Measurements from ENCODE around the gene HOXC12. TPM values are rescaled to one million over a fixed set of nuclear protein-coding genes. Genes with fewer than 3 reads are reported as not detected.
A peak's percentile ranks its signal among the peaks of the same experiment; 100 is the strongest.

HOXC12 gene
- total RNA-seq, 2 donors from 2014 or later, result not detected

DNA sequence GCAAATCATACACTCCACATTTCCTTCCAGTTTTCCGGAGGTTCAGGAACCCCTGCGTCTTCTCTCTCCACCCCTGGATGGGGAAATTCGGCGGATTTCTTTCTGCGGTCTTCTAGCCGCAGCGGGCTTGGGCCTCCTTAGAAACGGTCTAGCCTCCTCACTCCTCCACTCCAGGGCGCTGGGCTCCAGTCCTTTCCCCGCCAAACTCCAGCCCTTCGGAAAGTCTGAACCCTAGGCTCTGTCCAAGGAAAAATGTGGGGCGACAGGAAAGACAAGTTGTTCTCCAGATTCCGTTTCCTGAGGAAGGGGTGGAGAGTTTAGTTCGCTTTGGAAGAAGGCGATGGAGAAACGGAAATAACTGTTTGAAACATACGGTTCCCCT is 28.9 kb downstream of the HOXC12 start:
- Mint-ChIP-seq H3K27me3 (peaks cover 72 to 85% of the 10 kb centered on the region in 2 donors), H3K9me3 (no peaks in the 10 kb centered on the region), H3K4me3 (no peak overlapping the region), H3K4me1 (ENCODE audit: low read depth in 2 of 2) (peaks cover 13 to 16% of the 10 kb centered on the region in 2 donors), H3K36me3 (no peaks in the 10 kb centered on the region), H3K27ac (no peak overlapping the region)
- DNase-seq (ENCODE audit: low spot score), result no peak
- no peak for ATAC-seq

DNA sequence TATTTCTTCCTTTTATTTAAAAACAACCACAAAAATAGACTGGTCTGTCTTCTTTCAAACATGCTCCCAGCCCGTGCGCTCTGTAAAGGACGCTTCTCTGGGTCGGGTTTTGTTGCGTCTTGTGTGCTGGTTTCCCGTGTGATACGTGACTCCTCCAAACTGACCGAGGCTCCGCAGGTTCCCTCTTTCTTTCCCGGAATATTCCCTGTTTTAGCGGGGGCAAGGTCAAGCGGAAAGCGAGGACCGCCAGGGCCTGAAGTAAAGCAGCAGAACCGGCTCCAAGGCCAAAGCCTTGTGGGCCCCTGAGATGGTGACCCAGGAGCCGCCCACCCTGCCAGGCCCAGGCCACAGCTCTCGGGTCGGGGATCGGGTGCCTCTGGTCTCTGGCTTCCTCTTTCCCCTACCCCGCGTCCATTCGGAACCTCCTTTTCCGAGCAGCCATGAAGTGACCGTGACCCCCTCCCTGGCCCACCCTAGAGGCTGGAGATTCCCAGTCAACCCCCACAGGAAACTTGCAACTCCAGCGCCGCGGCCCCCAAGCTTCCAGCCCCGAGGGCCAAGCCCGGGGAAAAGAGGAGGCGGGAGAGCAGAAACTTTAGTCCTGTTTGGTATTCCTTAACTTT is 29.4 kb downstream of the HOXC12 start:
- Mint-ChIP-seq H3K27ac (no peak overlapping the region), H3K9me3 (no peaks in the 10 kb centered on the region), H3K4me1 (ENCODE audit: low read depth in 2 of 2) (peaks cover 16 to 19% of the 10 kb centered on the region in 2 donors), H3K27me3 (peaks cover 75 to 85% of the 10 kb centered on the region in 2 donors), H3K4me3 (no peak overlapping the region), H3K36me3 (no peaks in the 10 kb centered on the region)
- DNase-seq (ENCODE audit: low spot score) (no peak), ATAC-seq (no peak)

DNA sequence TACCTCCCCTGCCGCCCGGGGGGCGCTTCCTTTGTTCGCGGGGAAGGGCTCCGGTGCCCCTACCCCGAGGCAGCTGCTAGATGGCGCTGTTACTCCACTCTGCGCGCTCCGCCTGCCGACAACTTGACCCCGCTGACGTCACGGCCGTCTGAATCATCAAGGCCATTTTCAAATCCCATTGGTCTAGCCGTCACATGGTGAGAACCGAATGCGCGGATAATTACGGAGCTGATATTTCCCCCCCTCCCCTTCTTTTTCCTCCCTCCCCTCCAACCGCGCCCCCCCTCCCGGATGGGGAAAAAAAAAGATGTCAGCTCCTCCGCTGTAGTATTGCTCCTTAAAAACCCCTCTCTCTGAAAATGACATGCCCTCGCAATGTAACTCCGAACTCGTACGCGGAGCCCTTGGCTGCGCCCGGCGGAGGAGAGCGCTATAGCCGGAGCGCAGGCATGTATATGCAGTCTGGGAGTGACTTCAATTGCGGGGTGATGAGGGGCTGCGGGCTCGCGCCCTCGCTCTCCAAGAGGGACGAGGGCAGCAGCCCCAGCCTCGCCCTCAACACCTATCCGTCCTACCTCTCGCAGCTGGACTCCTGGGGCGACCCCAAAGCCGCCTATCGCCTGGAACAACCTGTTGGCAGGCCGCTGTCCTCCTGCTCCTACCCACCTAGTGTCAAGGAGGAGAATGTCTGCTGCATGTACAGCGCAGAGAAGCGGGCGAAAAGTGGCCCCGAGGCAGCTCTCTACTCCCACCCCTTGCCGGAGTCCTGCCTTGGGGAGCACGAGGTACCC is 30.4 kb downstream of the HOXC12 start, which contains the start of gene HOXC10:
TSS of gene HOXC10 (plus strand) at position 246 of the 791 bp plus-strand sequence. CDS start at position 360, 114 bp downstream.
- Mint-ChIP-seq H3K27me3 (peaks cover 75 to 85% of the 10 kb centered on the region in 2 donors), H3K4me1 (ENCODE audit: low read depth in 2 of 2) (peaks cover 25 to 28% of the 10 kb centered on the region in 2 donors), H3K36me3 (no peaks in the 10 kb centered on the region), H3K4me3 (peak within 1 kb of the TSS; percentile 65), H3K9me3 (no peaks in the 10 kb centered on the region), H3K27ac (no peak within 1 kb of the TSS)
- peak; percentile 79 to 91 for ATAC-seq
- DNase-seq (ENCODE audit: low spot score), result peak; percentile 87

DNA sequence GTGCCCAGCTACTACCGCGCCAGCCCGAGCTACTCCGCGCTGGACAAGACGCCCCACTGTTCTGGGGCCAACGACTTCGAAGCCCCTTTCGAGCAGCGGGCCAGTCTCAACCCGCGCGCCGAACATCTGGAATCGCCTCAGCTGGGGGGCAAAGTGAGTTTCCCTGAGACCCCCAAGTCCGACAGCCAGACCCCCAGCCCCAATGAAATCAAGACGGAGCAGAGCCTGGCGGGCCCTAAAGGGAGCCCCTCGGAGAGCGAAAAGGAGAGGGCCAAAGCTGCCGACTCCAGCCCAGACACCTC is 30.9 kb downstream of the HOXC12 start:
- Mint-ChIP-seq H3K27me3 (peaks cover 75 to 85% of the 10 kb centered on the region in 2 donors), H3K27ac (no peak overlapping the region), H3K9me3 (no peaks in the 10 kb centered on the region), H3K36me3 (no peaks in the 10 kb centered on the region), H3K4me3 (peak overlapping the region; percentile 65), H3K4me1 (ENCODE audit: low read depth in 2 of 2) (peaks cover 30% of the 10 kb centered on the region in 2 donors)
- no peak for DNase-seq (ENCODE audit: low spot score)
- ATAC-seq, result no peak

- peak; percentile 62 to 70 for ATAC-seq
- Mint-ChIP-seq H3K4me3 (peak overlapping the region; percentile 39), H3K27ac (no peak overlapping the region), H3K36me3 (no peaks in the 10 kb centered on the region), H3K4me1 (ENCODE audit: low read depth in 2 of 2) (peaks cover 30 to 34% of the 10 kb centered on the region in 2 donors), H3K9me3 (no peaks in the 10 kb centered on the region), H3K27me3 (peaks cover 75 to 85% of the 10 kb centered on the region in 2 donors)
- DNase-seq (ENCODE audit: low spot score), result no peak
Measured at GRCh38 chr12:53985994-53986685, 31.4 kb downstream of the HOXC12 start.

DNA sequence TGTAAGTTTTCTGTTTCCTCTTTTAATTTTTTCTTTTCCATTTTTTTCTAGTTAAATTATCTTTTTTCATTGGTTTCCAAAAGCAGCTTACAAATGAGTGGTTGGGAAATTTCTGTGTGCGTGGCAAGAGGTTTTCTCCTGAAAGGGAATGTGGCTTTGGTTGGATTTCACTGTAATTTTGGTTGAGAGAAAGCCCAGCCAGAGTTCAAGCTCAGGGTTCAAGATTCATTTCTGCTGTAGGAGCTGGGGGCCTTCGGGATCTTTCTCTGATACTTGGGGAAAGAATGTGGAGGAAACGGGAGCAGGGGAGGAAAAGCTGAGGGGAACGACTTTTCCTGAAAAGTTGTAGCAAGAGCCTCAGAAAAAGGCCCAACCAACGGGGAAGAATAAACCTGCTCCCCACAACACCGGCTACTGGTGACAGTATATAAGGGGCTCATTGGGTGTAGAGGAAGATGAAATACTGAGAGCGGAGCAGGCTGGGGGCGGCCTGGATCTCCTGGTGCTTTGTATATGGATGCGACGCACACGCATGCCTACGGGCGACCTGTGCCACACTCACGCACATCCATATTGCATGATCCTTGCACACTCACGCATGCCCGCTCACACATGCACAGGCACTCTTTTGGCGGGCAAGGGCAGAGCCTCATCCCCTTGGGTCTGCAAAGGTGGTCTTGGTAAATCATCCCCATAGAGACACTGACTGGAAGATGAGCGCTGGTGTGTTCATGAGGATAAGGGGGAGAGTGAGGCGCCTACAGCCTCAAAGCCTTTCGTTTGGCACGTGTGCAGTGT is 32.2 kb downstream of the HOXC12 start:
- H3K9me3 Mint-ChIP-seq, result no peaks in the 10 kb centered on the region
- peaks cover 30 to 34% of the 10 kb centered on the region in 2 donors for H3K4me1 Mint-ChIP-seq (ENCODE audit: low read depth in 2 of 2)
- no peaks in the 10 kb centered on the region for H3K36me3 Mint-ChIP-seq
- ATAC-seq, result no peak
- H3K4me3 Mint-ChIP-seq, result peak overlapping the region; percentile 17
- DNase-seq (ENCODE audit: low spot score), result no peak
- no peak overlapping the region for H3K27ac Mint-ChIP-seq
- peaks cover 71 to 85% of the 10 kb centered on the region in 2 donors for H3K27me3 Mint-ChIP-seq

DNA sequence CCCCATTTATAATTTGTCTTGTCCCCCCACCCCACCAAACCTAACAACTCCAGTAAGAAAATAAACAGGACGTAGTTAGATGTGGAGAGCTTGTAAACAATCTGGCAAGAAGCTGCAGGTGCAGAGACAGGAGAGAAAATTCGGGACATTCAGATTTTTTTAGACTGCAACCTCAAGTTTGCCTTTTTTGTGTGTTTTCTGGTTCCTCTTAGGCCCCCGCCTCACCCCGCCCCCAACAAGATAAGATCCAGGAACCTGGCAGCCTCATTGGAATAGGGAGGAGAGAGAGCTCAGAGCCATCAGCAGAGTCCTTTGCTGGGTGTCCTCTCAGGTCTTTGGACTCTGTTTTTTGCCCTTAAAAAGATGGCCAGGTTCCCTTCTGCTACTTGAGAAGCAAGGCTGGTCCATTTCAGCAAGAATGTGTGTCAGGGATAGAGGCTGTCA is 33.1 kb downstream of the HOXC12 start:
- H3K36me3 Mint-ChIP-seq, result no peaks in the 10 kb centered on the region
- H3K9me3 Mint-ChIP-seq, result no peaks in the 10 kb centered on the region
- peaks cover 30 to 34% of the 10 kb centered on the region in 2 donors for H3K4me1 Mint-ChIP-seq (ENCODE audit: low read depth in 2 of 2)
- H3K27me3 Mint-ChIP-seq, result peaks cover 73 to 88% of the 10 kb centered on the region in 2 donors
- H3K27ac Mint-ChIP-seq, result no peak overlapping the region
- no peak for DNase-seq (ENCODE audit: low spot score)
- no peak overlapping the region for H3K4me3 Mint-ChIP-seq
- ATAC-seq, result no peak

DNA sequence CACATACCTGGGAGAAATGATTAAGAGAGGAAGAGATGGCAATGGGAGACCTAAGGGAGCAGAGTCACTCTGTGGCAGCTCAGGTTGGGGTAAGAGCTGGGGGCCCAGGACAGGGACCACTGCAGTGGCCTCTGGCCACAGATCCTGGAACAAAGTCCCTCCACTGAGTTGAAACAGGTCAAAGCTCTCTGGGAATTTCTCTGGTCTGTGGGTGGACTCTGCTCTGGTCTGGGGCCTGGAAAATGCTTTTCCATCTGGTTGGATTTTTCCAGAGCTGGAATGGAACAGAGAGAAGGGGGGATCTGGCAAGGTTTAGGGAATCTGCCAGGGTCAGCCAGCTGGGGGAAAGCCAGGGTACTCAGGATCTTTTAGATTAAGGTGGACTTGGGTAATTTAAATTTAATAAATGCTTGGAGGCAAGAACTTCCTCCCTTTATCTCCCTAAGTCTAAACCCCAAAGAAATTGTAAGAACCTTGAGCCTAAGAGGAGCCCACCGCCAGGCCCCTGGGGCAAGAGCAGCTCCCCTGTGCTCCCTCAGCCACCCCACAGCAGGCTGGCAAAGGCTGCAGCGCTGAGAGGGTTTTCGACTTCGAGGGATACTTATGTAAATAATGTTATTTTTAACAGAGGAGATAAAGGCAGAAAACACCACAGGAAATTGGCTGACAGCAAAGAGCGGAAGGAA is 34.0 kb downstream of the HOXC12 start:
- Mint-ChIP-seq H3K27ac (no peak overlapping the region), H3K27me3 (peaks cover 73 to 87% of the 10 kb centered on the region in 2 donors), H3K4me1 (ENCODE audit: low read depth in 2 of 2) (peaks cover 30 to 38% of the 10 kb centered on the region in 2 donors), H3K36me3 (no peaks in the 10 kb centered on the region), H3K9me3 (no peaks in the 10 kb centered on the region), H3K4me3 (peak overlapping the region; percentile 9)
- ATAC-seq (no peak), DNase-seq (ENCODE audit: low spot score) (no peak)

DNA sequence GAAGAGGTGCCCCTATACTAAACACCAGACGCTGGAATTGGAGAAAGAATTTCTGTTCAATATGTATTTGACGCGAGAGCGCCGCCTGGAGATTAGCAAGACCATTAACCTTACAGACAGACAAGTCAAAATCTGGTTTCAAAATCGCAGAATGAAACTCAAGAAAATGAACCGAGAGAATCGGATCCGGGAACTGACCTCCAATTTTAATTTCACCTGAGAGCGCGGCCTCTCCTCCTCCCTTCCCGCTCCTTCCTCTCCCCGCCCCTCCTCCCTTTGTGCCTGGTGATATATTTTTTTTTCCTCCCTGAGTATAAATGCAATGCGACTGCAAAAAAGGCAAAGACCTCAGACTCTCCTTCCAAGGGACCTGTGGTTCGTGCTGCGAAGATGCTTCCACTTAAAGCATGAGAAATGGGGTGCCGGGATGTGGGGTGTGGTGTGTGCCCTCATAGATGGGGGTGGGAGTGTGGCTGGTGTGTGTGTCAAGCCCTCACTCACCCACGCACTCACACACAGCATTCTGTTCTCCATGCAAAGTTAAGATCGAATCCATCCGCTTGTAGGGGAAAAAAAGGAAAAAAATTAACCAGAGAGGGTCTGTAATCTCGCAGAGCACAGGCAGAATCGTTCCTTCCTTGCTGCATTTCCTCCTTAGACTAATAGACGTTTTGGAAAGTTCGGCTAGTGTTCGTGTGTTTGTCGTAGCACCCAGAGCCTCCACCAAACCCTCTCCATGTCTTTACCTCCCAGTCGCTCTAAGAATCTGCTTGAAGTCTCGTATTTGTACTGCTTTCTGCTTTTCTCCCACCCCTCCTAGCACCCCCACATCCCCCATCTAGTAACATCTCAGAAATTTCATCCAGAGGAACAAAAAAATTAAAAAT is 34.8 kb downstream of the HOXC12 start:
- Mint-ChIP-seq H3K36me3 (no peaks in the 10 kb centered on the region), H3K4me1 (ENCODE audit: low read depth in 2 of 2) (peaks cover 30 to 41% of the 10 kb centered on the region in 2 donors), H3K4me3 (peak overlapping the region; percentile 9), H3K9me3 (no peaks in the 10 kb centered on the region), H3K27me3 (peaks cover 78 to 94% of the 10 kb centered on the region in 2 donors), H3K27ac (no peak overlapping the region)
- no peak for DNase-seq (ENCODE audit: low spot score)
- ATAC-seq, result no peak

- H3K27me3 Mint-ChIP-seq, result peaks cover 77 to 94% of the 10 kb centered on the region in 2 donors
- H3K36me3 Mint-ChIP-seq, result no peaks in the 10 kb centered on the region
- peaks cover 38 to 43% of the 10 kb centered on the region in 2 donors for H3K4me1 Mint-ChIP-seq (ENCODE audit: low read depth in 2 of 2)
- no peaks in the 10 kb centered on the region for H3K9me3 Mint-ChIP-seq
- H3K4me3 Mint-ChIP-seq, result peak overlapping the region; percentile 9
- ATAC-seq, result no peak
- H3K27ac Mint-ChIP-seq, result no peak overlapping the region
- no peak for DNase-seq (ENCODE audit: low spot score)
Measured at GRCh38 chr12:53990311-53991076, 35.8 kb downstream of the HOXC12 start.

DNA sequence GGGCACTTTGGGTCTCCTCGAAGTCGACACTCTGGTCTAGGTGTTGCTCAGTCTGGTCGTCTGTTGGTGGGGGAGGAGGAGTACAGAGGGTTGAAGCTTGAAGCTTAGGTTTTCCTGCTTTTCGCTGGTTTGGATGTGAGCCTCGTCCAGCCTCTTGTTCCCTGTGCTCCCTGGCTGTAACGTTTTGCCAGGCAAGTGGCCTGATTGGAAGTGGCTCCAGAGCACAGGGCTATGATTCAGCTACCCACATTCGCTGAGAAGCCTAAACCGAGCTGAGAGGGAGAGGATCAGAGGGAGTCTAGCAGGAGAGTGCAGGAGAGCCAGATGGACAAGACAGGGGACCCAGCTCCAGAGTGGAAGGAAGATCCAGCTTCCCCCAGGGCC is 36.4 kb downstream of the HOXC12 start:
- DNase-seq (ENCODE audit: low spot score) (no peak), ATAC-seq (no peak)
- Mint-ChIP-seq H3K4me3 (no peak overlapping the region), H3K27me3 (peaks cover 80 to 98% of the 10 kb centered on the region in 2 donors), H3K9me3 (no peaks in the 10 kb centered on the region), H3K27ac (no peak overlapping the region), H3K4me1 (ENCODE audit: low read depth in 2 of 2) (peaks cover 44 to 46% of the 10 kb centered on the region in 2 donors), H3K36me3 (no peaks in the 10 kb centered on the region)

All from natural killer cell treated with Interleukin-12 subunit alpha and Interleukin-12 subunit beta and Interleukin-15 and Interleukin-18, amount 100 ng/mL, for 72 hours (primary cell).